Lower leg skin (tissue), 4 donors: ENCODE measurements around the gene BICRA. TPM values are rescaled to one million over a fixed set of nuclear protein-coding genes. Genes with fewer than 3 reads are reported as not detected.
A peak's percentile ranks its signal among the peaks of the same experiment; 100 is the strongest.
"Not testable (repeated sequence)": the region's sequence is repeated elsewhere in the genome, so short reads cannot be mapped to it uniquely, and the experiment has no call there.

Experiments
- DNase-seq, 2 donors: peaks; one replicate each; pipeline ENCODE4 v3.0.0-alpha.2; 2019; ENCODE audit warnings: low spot score in 2 of 2
- H3K4me3 ChIP-seq: fragments of 200-600 bp; sonication (generic); 2 replicates; pipeline ENCODE4 v1.5.1; 2017; ENCODE audit warnings: mild to moderate bottlenecking, low read depth; ENCODE audit not compliant: poor library complexity, severe bottlenecking
- POLR2A ChIP-seq, 2 donors: fragments of 450-650 bp; IDR thresholded peaks; one replicate each; pipeline ENCODE4 v1.6.1; 2016 to 2017; ENCODE audit warnings: antibody characterized with exemption in 2 of 2, mild to moderate bottlenecking in 1 of 2, moderate library complexity in 1 of 2
- WGBS, 2 donors: methylation state at CpG; one replicate each; pipeline ENCODE4 v1.1.5; 2018; 5-methylcytosine and 5-hydroxymethylcytosine counted together
- intact Hi-C: fragments of 100-400 bp; cut with DNase I; formaldehyde crosslinking; loops from one replicate; pipeline ENCODE4 v1.15.0; 2023; ENCODE audit warnings: low total_unique reads
- total RNA-seq, 4 donors: library from RNA; depleted of rRNA; stranded (reverse); fragments of >200 nt; gene quantifications; one replicate each; pipeline ENCODE4 v1.1.0, GENCODE V29; 2016
- TF ChIP-seq, protein P1 (sequence below), 3 donors: fragments of 450-650 bp; IDR thresholded peaks; one replicate each; pipeline ENCODE4 v1.5.1; 2016; ENCODE audit warnings: antibody characterized with exemption in 3 of 3, mild to moderate bottlenecking in 3 of 3, moderate library complexity in 2 of 3

BICRA gene
- total RNA-seq, 4 donors from 2014 or later = 12.5 to 25.4 (median 18.4) TPM

DNA sequence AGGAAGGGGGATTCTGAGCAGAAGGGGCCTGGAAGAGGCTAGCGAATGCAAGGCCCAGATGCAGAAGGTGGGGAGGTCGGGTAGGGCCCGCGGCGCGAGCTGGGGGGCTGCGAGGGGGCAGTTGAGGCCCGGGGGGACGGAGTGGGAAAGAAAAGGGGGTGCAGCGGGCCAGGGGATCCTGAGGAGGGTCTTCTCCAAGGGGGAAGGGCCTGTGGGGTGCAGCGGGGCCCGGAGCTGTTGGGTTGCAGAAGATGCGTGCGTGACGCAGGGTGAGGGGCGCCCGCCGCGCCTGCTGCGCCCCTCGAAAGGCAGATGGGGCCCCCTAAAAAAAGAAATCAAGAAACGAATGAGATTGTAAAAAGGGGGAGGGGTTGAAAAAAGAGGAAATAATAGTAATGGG is 36.3 kb upstream of the BICRA start:
- intact Hi-C loops = no loop called here
- TF ChIP-seq, protein P1, sequence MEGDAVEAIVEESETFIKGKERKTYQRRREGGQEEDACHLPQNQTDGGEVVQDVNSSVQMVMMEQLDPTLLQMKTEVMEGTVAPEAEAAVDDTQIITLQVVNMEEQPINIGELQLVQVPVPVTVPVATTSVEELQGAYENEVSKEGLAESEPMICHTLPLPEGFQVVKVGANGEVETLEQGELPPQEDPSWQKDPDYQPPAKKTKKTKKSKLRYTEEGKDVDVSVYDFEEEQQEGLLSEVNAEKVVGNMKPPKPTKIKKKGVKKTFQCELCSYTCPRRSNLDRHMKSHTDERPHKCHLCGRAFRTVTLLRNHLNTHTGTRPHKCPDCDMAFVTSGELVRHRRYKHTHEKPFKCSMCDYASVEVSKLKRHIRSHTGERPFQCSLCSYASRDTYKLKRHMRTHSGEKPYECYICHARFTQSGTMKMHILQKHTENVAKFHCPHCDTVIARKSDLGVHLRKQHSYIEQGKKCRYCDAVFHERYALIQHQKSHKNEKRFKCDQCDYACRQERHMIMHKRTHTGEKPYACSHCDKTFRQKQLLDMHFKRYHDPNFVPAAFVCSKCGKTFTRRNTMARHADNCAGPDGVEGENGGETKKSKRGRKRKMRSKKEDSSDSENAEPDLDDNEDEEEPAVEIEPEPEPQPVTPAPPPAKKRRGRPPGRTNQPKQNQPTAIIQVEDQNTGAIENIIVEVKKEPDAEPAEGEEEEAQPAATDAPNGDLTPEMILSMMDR (IDR thresholded peaks at IDR 0.05) = no peak
- no peak for TF ChIP-seq POLR2A (IDR thresholded peaks at IDR 0.05)
- 74 to 75% methylated on average over 22 of the region's 22 CpGs for WGBS, 2 donors
- no peak overlapping the region for H3K4me3 ChIP-seq
- DNase-seq = no peak

DNA sequence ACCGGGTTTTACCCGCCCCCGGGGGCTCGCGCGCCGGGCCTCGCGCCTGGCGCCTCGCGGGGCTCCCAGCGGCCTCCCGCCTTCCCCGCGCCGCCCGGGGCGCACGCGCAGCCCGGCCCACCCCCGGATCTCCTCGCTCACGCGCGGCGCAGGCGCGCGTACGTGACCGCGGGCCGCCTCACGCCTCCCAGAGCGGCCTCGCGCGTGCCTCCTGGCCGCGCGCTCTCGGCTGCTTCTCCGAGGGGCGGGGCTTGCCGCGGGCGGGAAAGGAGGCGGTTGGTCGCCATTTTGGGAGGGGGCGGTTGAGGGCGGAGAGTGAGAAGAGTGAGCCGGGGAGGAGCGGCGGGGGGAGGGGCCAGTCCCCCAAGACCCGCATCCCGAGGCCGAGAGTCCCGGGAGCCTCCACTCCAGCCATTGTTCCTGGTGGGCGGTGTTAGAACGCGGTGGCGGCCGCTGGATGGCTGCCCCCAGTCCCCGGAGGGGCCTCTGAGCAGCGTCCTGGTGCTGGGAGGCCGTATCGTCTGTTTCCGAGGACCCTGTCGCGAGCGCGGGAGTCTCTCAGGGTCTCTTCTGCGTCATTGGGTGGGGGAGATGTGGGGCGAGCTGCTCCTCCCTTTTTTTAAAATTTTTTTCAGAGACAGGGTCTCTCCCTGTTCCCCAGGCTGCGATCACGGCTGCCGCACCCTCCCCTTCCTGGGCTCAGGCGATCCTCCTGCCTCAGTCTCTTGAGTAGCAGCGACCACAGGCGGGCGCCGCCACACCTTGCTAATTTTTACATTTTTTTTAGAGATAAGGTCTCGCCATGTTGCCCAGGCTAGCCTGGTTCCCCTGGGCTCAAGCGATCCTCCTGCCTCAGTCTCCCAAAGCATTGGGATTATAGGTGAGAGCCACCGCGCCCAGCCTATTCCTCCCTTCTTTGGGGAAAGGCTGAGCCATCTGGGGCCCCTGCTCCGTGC is 35.6 kb upstream of the BICRA start, which contains the start of gene ZNF541:
TSS of gene ZNF541 (minus strand) at position 78 of the 956 bp plus-strand sequence. CDS start 17,292 bp downstream, outside the sequence.
- DNase-seq = peak; percentile 50 to 93
- H3K4me3 ChIP-seq = peak within 1 kb of the TSS; percentile 8
- TF ChIP-seq POLR2A (IDR thresholded peaks at IDR 0.05) = no peak
- TF ChIP-seq, protein P1 (IDR thresholded peaks at IDR 0.05) = no peak
- WGBS, 2 donors = 21 to 22% methylated on average over 64 to 66 of the region's 89 CpGs
- intact Hi-C loops = no loop called here

DNA sequence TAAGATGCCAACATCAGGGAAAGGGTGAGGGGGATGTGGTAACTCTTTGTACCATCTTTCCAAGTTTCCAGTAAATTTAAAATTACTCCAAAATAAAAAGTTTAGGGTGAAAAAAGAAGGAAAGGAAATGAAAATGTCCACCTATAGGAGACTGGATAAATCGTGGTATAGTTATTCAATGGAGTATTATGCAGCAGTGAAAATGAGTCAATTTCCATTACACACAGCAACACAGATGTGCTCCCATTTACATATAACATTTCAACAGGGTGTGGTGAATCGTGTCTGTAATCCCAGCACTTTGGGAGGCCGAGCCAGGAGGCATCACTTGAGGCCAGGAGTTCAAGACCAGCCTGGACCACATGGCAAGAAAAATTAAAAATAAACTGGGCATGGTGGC is 28.5 kb upstream of the BICRA start:
- H3K4me3 ChIP-seq = no peak overlapping the region
- intact Hi-C loops = no loop called here
- DNase-seq = no peak
- TF ChIP-seq POLR2A (IDR thresholded peaks at IDR 0.05) = no peak
- TF ChIP-seq, protein P1 (IDR thresholded peaks at IDR 0.05) = no peak
- WGBS, 2 donors = 82 to 87% methylated on average over 3 of the region's 3 CpGs

DNA sequence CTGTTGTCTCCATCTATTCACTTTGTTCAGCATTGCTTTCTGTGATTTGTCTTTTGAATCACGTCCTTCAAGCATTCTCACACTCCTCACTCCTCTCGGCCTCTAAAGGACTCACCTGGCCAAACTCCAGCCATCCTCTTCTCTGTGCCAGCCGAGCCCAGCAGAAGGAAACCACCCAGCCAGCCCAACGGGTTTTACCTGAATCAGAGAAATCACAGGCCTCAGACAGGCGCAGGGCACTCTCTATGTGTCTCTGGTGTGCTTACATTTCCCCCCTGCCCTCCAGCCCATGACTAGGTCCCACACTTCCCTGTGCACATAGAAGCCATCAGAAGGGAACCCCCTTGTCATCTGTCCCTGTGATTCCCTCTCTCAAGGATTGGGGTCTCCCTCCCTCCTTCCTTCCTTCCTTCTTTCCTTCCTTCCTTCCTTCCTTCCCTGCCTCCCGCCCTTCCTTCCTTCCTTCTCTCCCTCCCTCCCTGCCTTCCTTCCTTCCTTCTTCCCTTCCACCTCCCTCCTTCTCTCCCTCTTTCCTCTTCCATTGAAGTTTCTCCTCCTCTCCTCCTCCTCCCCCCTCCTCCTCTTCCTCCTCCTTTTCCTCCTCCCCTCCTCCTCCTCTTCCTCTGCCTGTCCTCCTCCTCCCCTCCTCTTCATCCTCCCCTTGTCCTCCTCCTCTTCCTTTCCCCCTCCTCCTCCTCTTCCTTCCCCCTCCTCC is 27.2 kb upstream of the BICRA start:
- intact Hi-C loops = no loop called here
- peak in 1 of 2 donors; percentile 47 for DNase-seq
- no peak overlapping the region for H3K4me3 ChIP-seq
- TF ChIP-seq, protein P1 (IDR thresholded peaks at IDR 0.05) = no peak
- TF ChIP-seq POLR2A (IDR thresholded peaks at IDR 0.05) = no peak
- 46 to 51% methylated on average over 6 of the region's 6 CpGs for WGBS, 2 donors

DNA sequence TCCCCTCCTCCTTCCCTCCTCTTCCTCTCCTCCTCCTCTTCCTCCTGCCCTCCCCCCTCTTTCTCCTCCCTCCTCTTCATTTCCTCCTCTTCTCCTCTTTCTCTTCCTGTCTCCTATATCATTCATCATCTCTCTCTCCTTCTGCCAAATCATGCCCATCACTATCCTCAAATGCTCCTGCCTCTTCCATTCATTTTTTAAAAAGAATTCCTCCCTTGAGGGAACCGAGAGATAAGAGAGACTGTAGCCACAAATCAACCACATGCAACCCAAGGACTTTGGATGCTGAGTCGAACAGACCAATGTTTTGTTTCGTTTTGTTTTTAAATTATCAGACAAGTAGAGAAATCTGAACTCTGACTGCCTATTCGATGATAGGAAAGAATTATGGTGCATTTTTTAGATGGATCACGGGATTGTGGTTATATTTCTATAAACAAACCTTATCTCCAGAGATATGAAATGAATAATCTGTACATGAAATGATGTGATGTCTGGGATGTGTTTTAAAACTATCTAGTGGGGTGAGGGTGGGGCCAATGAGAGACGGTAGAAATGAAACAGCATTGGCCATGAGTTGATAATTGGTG is 26.5 kb upstream of the BICRA start:
- WGBS, 2 donors = 33 to 35% methylated on average over 6 of the region's 6 CpGs
- H3K4me3 ChIP-seq = no peak overlapping the region
- intact Hi-C loops = no loop called here
- DNase-seq = no peak
- TF ChIP-seq, protein P1 (IDR thresholded peaks at IDR 0.05) = no peak
- no peak for TF ChIP-seq POLR2A (IDR thresholded peaks at IDR 0.05)

DNA sequence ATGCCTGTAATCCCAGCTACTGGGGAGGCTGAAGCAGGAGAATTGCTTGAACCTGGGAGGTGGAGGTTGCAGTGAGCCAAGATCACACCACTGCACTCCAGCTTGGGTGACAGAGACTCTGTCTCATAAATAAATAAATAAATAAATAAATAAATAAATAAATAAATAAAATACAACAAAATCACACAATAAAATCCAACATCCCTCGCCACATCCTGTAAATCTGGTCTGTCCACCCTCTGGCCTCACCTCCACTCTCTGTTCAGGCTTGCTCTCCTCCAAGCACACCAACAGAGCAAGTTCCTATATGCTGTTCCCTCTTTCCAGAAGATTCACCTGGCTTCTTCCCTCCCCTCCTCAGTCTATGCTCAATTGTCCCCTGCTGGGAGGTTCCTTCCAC is 25.8 kb upstream of the BICRA start:
- DNase-seq, intact Hi-C loops, H3K4me3 ChIP-seq: not testable (repeated sequence)
- WGBS, 2 donors = 60 to 75% methylated on average over 1 of the region's 1 CpG
